Hepatocyte (in vitro differentiated cells): ENCODE results near the gene IFI30. TPM values are rescaled to one million over a fixed set of nuclear protein-coding genes. Genes with fewer than 3 reads are reported as not detected.
"Not testable (repeated sequence)": the region's sequence is repeated elsewhere in the genome, so short reads cannot be mapped to it uniquely, and the experiment has no call there.

Experiments used
- DNase-seq: peaks from one replicate; pipeline ENCODE4 v3.0.0-alpha.2; 2016; ENCODE audit warnings: low spot score
- H2AFZ ChIP-seq: fragments of 200-600 bp; sonication (generic); 2 replicates; pipeline ENCODE4 v1.6.0; 2016; ENCODE audit warnings: antibody characterized with exemption, mild to moderate bottlenecking
- H3K27ac ChIP-seq: fragments of 200-600 bp; sonication (generic); 2 replicates; pipeline ENCODE4 v1.5.1; 2016; ENCODE audit warnings: mild to moderate bottlenecking
- H3K27me3 ChIP-seq: fragments of 200-600 bp; sonication (generic); 2 replicates; pipeline ENCODE4 v1.6.1; 2016
- H3K36me3 ChIP-seq: fragments of 200-600 bp; sonication (generic); replicated peaks from 2 replicates; pipeline ENCODE4 v1.5.1; 2016; ENCODE audit warnings: low read depth; ENCODE audit not compliant: insufficient read depth
- H3K4me1 ChIP-seq: fragments of 200-600 bp; sonication (generic); 2 replicates; pipeline ENCODE4 v1.5.1; 2016; ENCODE audit warnings: mild to moderate bottlenecking, moderate library complexity; ENCODE audit not compliant: insufficient read depth
- H3K4me2 ChIP-seq: fragments of 200-600 bp; sonication (generic); 2 replicates; pipeline ENCODE4 v1.6.0; 2016
- H3K4me3 ChIP-seq: fragments of 200-600 bp; sonication (generic); 2 replicates; pipeline ENCODE4 v1.5.1; 2016; ENCODE audit warnings: mild to moderate bottlenecking
- H3K79me2 ChIP-seq: fragments of 200-600 bp; sonication (generic); 2 replicates; pipeline ENCODE4 v1.6.0; 2017; ENCODE audit warnings: mild to moderate bottlenecking
- H3K9me2 ChIP-seq: fragments of 200-600 bp; sonication (generic); replicated peaks from 2 replicates; pipeline ENCODE4 v1.6.0; 2017; ENCODE audit warnings: mild to moderate bottlenecking; ENCODE audit not compliant: insufficient read depth
- H3K9me3 ChIP-seq: fragments of 200-600 bp; sonication (generic); 2 replicates; pipeline ENCODE4 v1.5.1; 2016; ENCODE audit warnings: low read depth, mild to moderate bottlenecking
- H4K20me1 ChIP-seq: fragments of 200-600 bp; sonication (generic); 2 replicates; pipeline ENCODE4 v1.6.0; 2016; ENCODE audit warnings: mild to moderate bottlenecking; ENCODE audit not compliant: insufficient read depth, poor library complexity, severe bottlenecking
- CTCF ChIP-seq: fragments of 200-600 bp; sonication (generic); IDR thresholded peaks from 2 replicates; pipeline ENCODE4 v1.5.1; 2016; ENCODE audit warnings: antibody characterized with exemption, mild to moderate bottlenecking; ENCODE audit not compliant: poor library complexity
- EZH2 ChIP-seq: fragments of 200-600 bp; sonication (generic); IDR thresholded peaks from 2 replicates; pipeline ENCODE4 v1.6.1; 2016; ENCODE audit warnings: antibody characterized with exemption, mild to moderate bottlenecking, borderline replicate concordance
- EZH2phosphoT487 ChIP-seq: fragments of 200-600 bp; sonication (generic); IDR thresholded peaks from one replicate; pipeline ENCODE4 v1.6.1; 2018; ENCODE audit warnings: antibody characterized with exemption, mild to moderate bottlenecking, low read depth, moderate library complexity; ENCODE audit not compliant: unreplicated experiment, severe bottlenecking
- WGBS: methylation state at CpG from one replicate; pipeline ENCODE4 v1.1.6; 2016; ENCODE audit warnings: low lambda C conversion rate; ENCODE audit errors: missing lambda C conversion rate; 5-methylcytosine and 5-hydroxymethylcytosine counted together
- polyA plus RNA-seq: library from polyadenylated mRNA; unstranded; fragments of >200 nt; fragmentation: Nextera tagmentation; extraction: Ambion mirVana; gene quantifications from 2 replicates; pipeline ENCODE4 v1.2.1, GENCODE V29; 2016
- total RNA-seq: library from RNA; depleted of rRNA; stranded (reverse); fragments of >200 nt; gene quantifications from 2 replicates; pipeline ENCODE4 v1.2.3, GENCODE V29; 2014

IFI30 gene
- total and polyA plus RNA-seq, 2 experiments from 2014 or later: 95.7 to 170 TPM

DNA sequence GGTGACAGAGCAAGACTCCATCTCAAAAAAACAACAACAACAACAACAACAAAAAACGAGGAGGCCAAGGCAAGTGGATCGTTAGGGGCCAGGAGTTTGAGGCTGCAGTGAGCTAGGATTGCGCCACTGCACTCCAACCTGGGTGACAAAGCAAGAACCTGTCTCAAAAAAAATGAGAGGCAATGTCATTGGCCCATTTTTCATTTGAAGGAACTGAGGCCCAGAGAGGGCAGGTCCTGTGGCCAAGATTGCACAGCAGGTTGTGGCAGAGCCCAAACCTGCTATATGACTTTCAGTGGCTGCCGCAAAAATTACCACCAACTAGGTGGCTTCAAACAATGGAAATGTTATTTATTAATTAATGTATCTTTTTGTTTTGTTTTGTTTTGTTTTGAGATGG, 15.1 kb upstream of the IFI30 start:
- TF ChIP-seq EZH2phosphoT487 (no peak), EZH2 (no peak), CTCF (no peak)
- no peaks in the 10 kb centered on the region for H3K36me3 ChIP-seq
- WGBS: 94% methylated on average over 4 of the region's 4 CpGs

GRCh38 chr19:18159059-18159616, 14.5 kb upstream of the IFI30 start:
- H3K27me3 ChIP-seq, H2AFZ ChIP-seq, DNase-seq, H3K4me2 ChIP-seq, H3K36me3 ChIP-seq, H3K9me3 ChIP-seq, H3K9me2 ChIP-seq, H4K20me1 ChIP-seq, H3K27ac ChIP-seq, H3K4me3 ChIP-seq: not testable (repeated sequence)
- peaks cover 20% of the 10 kb centered on the region for H3K4me1 ChIP-seq
- 90% methylated on average over 6 of the region's 6 CpGs for WGBS
- peaks cover 37% of the 10 kb centered on the region for H3K79me2 ChIP-seq

More for the DNA sequence above, 15.1 kb upstream of the IFI30 start:
- no peaks in the 10 kb centered on the region for H3K9me2 ChIP-seq
- peaks cover 8% of the 10 kb centered on the region for H4K20me1 ChIP-seq
- H3K4me3 ChIP-seq: no peak overlapping the region
- no peak overlapping the region for H3K27ac ChIP-seq
- no peaks in the 10 kb centered on the region for H3K9me3 ChIP-seq
- H3K27me3 ChIP-seq: no peaks in the 10 kb centered on the region
- H2AFZ ChIP-seq: no peak overlapping the region
- H3K4me1 ChIP-seq: peaks cover 20% of the 10 kb centered on the region
- no peak overlapping the region for H3K4me2 ChIP-seq
- DNase-seq: no peak
- H3K79me2 ChIP-seq: peaks cover 44% of the 10 kb centered on the region

DNA sequence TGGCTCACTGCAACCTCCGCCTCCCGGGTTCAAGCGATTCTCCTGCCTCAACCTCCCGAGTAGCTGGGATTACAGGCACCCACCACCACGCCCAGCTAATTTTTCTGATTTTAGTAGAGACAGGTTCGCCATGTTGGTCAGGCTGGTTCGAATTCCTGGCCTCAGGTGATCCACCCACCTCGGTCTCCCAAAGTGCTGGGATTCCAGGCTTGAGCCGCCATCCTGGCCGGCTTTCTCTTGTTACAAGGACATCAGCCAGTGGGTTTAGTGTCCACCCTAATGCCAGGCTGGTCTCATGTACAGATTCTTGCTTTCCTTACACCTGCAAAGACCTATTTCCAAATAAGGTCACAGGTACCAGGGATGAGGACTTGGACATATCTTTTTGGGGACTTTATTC, 13.8 kb upstream of the IFI30 start:
- no peak for TF ChIP-seq EZH2phosphoT487
- TF ChIP-seq EZH2: no peak
- TF ChIP-seq CTCF: no peak
- H4K20me1 ChIP-seq: peaks cover 8% of the 10 kb centered on the region
- DNase-seq: no peak
- H2AFZ ChIP-seq: no peak overlapping the region
- no peak overlapping the region for H3K4me2 ChIP-seq
- H3K36me3 ChIP-seq: no peaks in the 10 kb centered on the region
- H3K27me3 ChIP-seq: no peaks in the 10 kb centered on the region
- H3K4me1 ChIP-seq: peaks cover 15% of the 10 kb centered on the region
- H3K9me3 ChIP-seq: no peaks in the 10 kb centered on the region
- H3K27ac ChIP-seq: no peak overlapping the region
- H3K4me3 ChIP-seq: no peak overlapping the region
- H3K79me2 ChIP-seq: peaks cover 32% of the 10 kb centered on the region
- WGBS: 93% methylated on average over 10 of the region's 10 CpGs
- no peaks in the 10 kb centered on the region for H3K9me2 ChIP-seq

- WGBS: 91% methylated on average over 13 of the region's 13 CpGs
- no peak overlapping the region for H2AFZ ChIP-seq
- H3K4me3 ChIP-seq: no peak overlapping the region
- peaks cover 15% of the 10 kb centered on the region for H3K4me1 ChIP-seq
- no peaks in the 10 kb centered on the region for H3K36me3 ChIP-seq
- H3K9me2 ChIP-seq: no peaks in the 10 kb centered on the region
- DNase-seq: peak; percentile 7
- TF ChIP-seq EZH2phosphoT487 (no peak), CTCF (no peak), EZH2 (no peak)
- H3K9me3 ChIP-seq: no peaks in the 10 kb centered on the region
- H4K20me1 ChIP-seq: peaks cover 8% of the 10 kb centered on the region
- no peak overlapping the region for H3K27ac ChIP-seq
- no peaks in the 10 kb centered on the region for H3K27me3 ChIP-seq
- H3K4me2 ChIP-seq: peak overlapping the region; percentile 68
- peaks cover 25% of the 10 kb centered on the region for H3K79me2 ChIP-seq
These were observed 13.1 kb upstream of the IFI30 start for GRCh38 chr19:18160493-18160970.
